ENCODE measurements around the gene PLD6.

PLD6 gene

GRCh38 chr17:17167986-17168385, 38.1 kb downstream of the PLD6 start:
- H2BK120ac ChIP-seq (ENCODE audit: insufficient read depth, low read length, poor library complexity), result no peak overlapping the region
- H3K23ac ChIP-seq (ENCODE audit: low read length), result no peak overlapping the region
- no peak for DNase-seq
- H4K12ac ChIP-seq (ENCODE audit: low read depth, low read length), result no peak overlapping the region
- no peak overlapping the region for H2BK12ac ChIP-seq (ENCODE audit: low read length)
- no peak overlapping the region for H2AK5ac ChIP-seq (ENCODE audit: low read length)
- no peak overlapping the region for H3K27ac ChIP-seq (ENCODE audit: low read depth, low read length)
- no peaks in the 10 kb centered on the region for H3K79me1 ChIP-seq (ENCODE audit: low read length)
- H4K91ac ChIP-seq (ENCODE audit: low read depth, low read length), result no peak overlapping the region
- no CpG with 5 or more reads among the region's 10 CpGs for WGBS (ENCODE audit: extremely low coverage, insufficient coverage, insufficient read length)
- H3K36me3 ChIP-seq (ENCODE audit: control insufficient read depth in 1 of 2, insufficient read depth in 2 of 2, low read length in 2 of 2), result peaks cover 74 to 91% of the 10 kb centered on the region in 2 experiments
- no peak overlapping the region for H3K9ac ChIP-seq (ENCODE audit: low read length)
- no peak overlapping the region for H3K4me3 ChIP-seq (ENCODE audit: low read depth, low read length)
- no peaks in the 10 kb centered on the region for H3K79me2 ChIP-seq (ENCODE audit: control insufficient read depth, insufficient read depth, low read length, poor library complexity)
- no peak overlapping the region for H3K14ac ChIP-seq (ENCODE audit: low read length)
- H3K4me2 ChIP-seq (ENCODE audit: low read length), result no peak overlapping the region
- no peak overlapping the region for H3K4ac ChIP-seq (ENCODE audit: low read depth, low read length)
- no peak overlapping the region for H2AFZ ChIP-seq (ENCODE audit: insufficient read depth, low read length, poor library complexity)
- H3K18ac ChIP-seq (ENCODE audit: low read length), result no peak overlapping the region
- no peak overlapping the region for H2BK5ac ChIP-seq (ENCODE audit: low read depth, low read length, poor library complexity)
- H3K4me1 ChIP-seq (ENCODE audit: control insufficient read depth in 1 of 2, insufficient read depth in 2 of 2, low read length in 2 of 2), result no peaks in the 10 kb centered on the region
- H3K9me3 ChIP-seq (ENCODE audit: insufficient read depth, low read depth, low read length), result peaks cover 4% of the 10 kb centered on the region
- no peaks in the 10 kb centered on the region for H3K27me3 ChIP-seq (ENCODE audit: insufficient read depth, low read length)
- H4K8ac ChIP-seq (ENCODE audit: low read depth, low read length), result no peak overlapping the region

DNA sequence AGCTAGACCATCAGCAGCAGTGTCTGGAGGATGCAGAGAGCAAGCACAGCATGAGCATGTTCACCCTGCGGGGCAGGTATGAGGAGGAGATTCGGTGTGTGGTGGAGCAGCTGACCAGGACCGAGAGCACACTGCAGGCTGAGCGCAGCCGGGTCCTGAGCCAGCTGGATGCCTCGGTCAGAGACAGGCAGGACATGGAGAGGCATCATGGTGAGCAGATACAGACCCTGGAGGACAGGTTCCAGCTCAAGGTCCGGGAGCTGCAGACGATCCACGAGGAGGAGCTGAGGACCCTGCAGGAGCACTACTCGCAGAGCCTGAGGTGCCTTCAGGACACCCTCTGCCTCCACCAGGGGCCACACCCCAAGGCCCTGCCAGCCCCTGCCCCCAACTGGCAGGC, 38.8 kb downstream of the PLD6 start:
- Histone ChIP-seq H2AK5ac (ENCODE audit: low read length) (no peak overlapping the region), H3K4me1 (ENCODE audit: control insufficient read depth in 1 of 2, insufficient read depth in 2 of 2, low read length in 2 of 2) (no peaks in the 10 kb centered on the region), H2BK12ac (ENCODE audit: low read length) (no peak overlapping the region), H4K91ac (ENCODE audit: low read depth, low read length) (no peak overlapping the region), H3K9me3 (ENCODE audit: insufficient read depth, low read depth, low read length) (peaks cover 4% of the 10 kb centered on the region), H3K23ac (ENCODE audit: low read length) (no peak overlapping the region), H2AFZ (ENCODE audit: insufficient read depth, low read length, poor library complexity) (no peak overlapping the region), H3K4me2 (ENCODE audit: low read length) (no peak overlapping the region), H3K79me1 (ENCODE audit: low read length) (no peaks in the 10 kb centered on the region), H2BK120ac (ENCODE audit: insufficient read depth, low read length, poor library complexity) (no peak overlapping the region), H3K79me2 (ENCODE audit: control insufficient read depth, insufficient read depth, low read length, poor library complexity) (no peaks in the 10 kb centered on the region), H3K18ac (ENCODE audit: low read length) (no peak overlapping the region), H4K12ac (ENCODE audit: low read depth, low read length) (no peak overlapping the region), H3K4ac (ENCODE audit: low read depth, low read length) (no peak overlapping the region), H3K36me3 (ENCODE audit: control insufficient read depth in 1 of 2, insufficient read depth in 2 of 2, low read length in 2 of 2) (peaks cover 70 to 89% of the 10 kb centered on the region in 2 experiments), H3K27ac (ENCODE audit: low read depth, low read length) (no peak overlapping the region), H3K14ac (ENCODE audit: low read length) (no peak overlapping the region), H3K27me3 (ENCODE audit: insufficient read depth, low read length) (no peaks in the 10 kb centered on the region), H4K8ac (ENCODE audit: low read depth, low read length) (no peak overlapping the region), H3K9ac (ENCODE audit: low read length) (no peak overlapping the region), H3K4me3 (ENCODE audit: low read depth, low read length) (no peak overlapping the region), H2BK5ac (ENCODE audit: low read depth, low read length, poor library complexity) (no peak overlapping the region)
- DNase-seq, result no peak
- WGBS (ENCODE audit: extremely low coverage, insufficient coverage, insufficient read length), result no CpG with 5 or more reads among the region's 10 CpGs

- H3K23ac ChIP-seq (ENCODE audit: low read length), result no peak overlapping the region
- H3K4ac ChIP-seq (ENCODE audit: low read depth, low read length), result no peak overlapping the region
- peaks cover 69 to 90% of the 10 kb centered on the region in 2 experiments for H3K36me3 ChIP-seq (ENCODE audit: control insufficient read depth in 1 of 2, insufficient read depth in 2 of 2, low read length in 2 of 2)
- H3K14ac ChIP-seq (ENCODE audit: low read length), result no peak overlapping the region
- H3K18ac ChIP-seq (ENCODE audit: low read length), result no peak overlapping the region
- H3K27me3 ChIP-seq (ENCODE audit: insufficient read depth, low read length), result no peaks in the 10 kb centered on the region
- no peak overlapping the region for H3K4me3 ChIP-seq (ENCODE audit: low read depth, low read length)
- no peak overlapping the region for H4K91ac ChIP-seq (ENCODE audit: low read depth, low read length)
- H3K4me1 ChIP-seq (ENCODE audit: control insufficient read depth in 1 of 2, insufficient read depth in 2 of 2, low read length in 2 of 2), result no peaks in the 10 kb centered on the region
- no peak overlapping the region for H2BK5ac ChIP-seq (ENCODE audit: low read depth, low read length, poor library complexity)
- no peak for DNase-seq
- no peaks in the 10 kb centered on the region for H3K79me1 ChIP-seq (ENCODE audit: low read length)
- H3K9me3 ChIP-seq (ENCODE audit: insufficient read depth, low read depth, low read length), result peaks cover 4% of the 10 kb centered on the region
- H3K9ac ChIP-seq (ENCODE audit: low read length), result no peak overlapping the region
- no peak overlapping the region for H2AFZ ChIP-seq (ENCODE audit: insufficient read depth, low read length, poor library complexity)
- no peaks in the 10 kb centered on the region for H3K79me2 ChIP-seq (ENCODE audit: control insufficient read depth, insufficient read depth, low read length, poor library complexity)
- H4K12ac ChIP-seq (ENCODE audit: low read depth, low read length), result no peak overlapping the region
- no peak overlapping the region for H2BK12ac ChIP-seq (ENCODE audit: low read length)
- no peak overlapping the region for H2AK5ac ChIP-seq (ENCODE audit: low read length)
- no peak overlapping the region for H2BK120ac ChIP-seq (ENCODE audit: insufficient read depth, low read length, poor library complexity)
- H3K27ac ChIP-seq (ENCODE audit: low read depth, low read length), result no peak overlapping the region
- no CpG with 5 or more reads among the region's 8 CpGs for WGBS (ENCODE audit: extremely low coverage, insufficient coverage, insufficient read length)
- no peak overlapping the region for H4K8ac ChIP-seq (ENCODE audit: low read depth, low read length)
- no peak overlapping the region for H3K4me2 ChIP-seq (ENCODE audit: low read length)
Observed at GRCh38 chr17:17166446-17166845, 39.7 kb downstream of the PLD6 start.

GRCh38 chr17:17165666-17166308, 40.3 kb downstream of the PLD6 start:
- H3K4ac ChIP-seq (ENCODE audit: low read depth, low read length), result no peak overlapping the region
- WGBS (ENCODE audit: extremely low coverage, insufficient coverage, insufficient read length), result no CpG with 5 or more reads among the region's 23 CpGs

More at GRCh38 chr17:17165666-17166308, 40.3 kb downstream of the PLD6 start:
- Histone ChIP-seq H3K9me3 (ENCODE audit: insufficient read depth, low read depth, low read length) (peaks cover 4% of the 10 kb centered on the region), H3K79me2 (ENCODE audit: control insufficient read depth, insufficient read depth, low read length, poor library complexity) (no peaks in the 10 kb centered on the region), H2BK12ac (ENCODE audit: low read length) (no peak overlapping the region), H3K27me3 (ENCODE audit: insufficient read depth, low read length) (no peaks in the 10 kb centered on the region), H3K4me3 (ENCODE audit: low read depth, low read length) (peak overlapping the region; percentile 39), H3K14ac (ENCODE audit: low read length) (no peak overlapping the region), H2BK5ac (ENCODE audit: low read depth, low read length, poor library complexity) (no peak overlapping the region), H3K23ac (ENCODE audit: low read length) (no peak overlapping the region), H3K18ac (ENCODE audit: low read length) (no peak overlapping the region), H3K9ac (ENCODE audit: low read length) (no peak overlapping the region), H4K8ac (ENCODE audit: low read depth, low read length) (no peak overlapping the region), H3K79me1 (ENCODE audit: low read length) (no peaks in the 10 kb centered on the region), H3K4me2 (ENCODE audit: low read length) (no peak overlapping the region), H3K27ac (ENCODE audit: low read depth, low read length) (no peak overlapping the region), H2AK5ac (ENCODE audit: low read length) (no peak overlapping the region), H3K36me3 (ENCODE audit: control insufficient read depth in 1 of 2, insufficient read depth in 2 of 2, low read length in 2 of 2) (peaks cover 69 to 89% of the 10 kb centered on the region in 2 experiments), H4K91ac (ENCODE audit: low read depth, low read length) (no peak overlapping the region), H3K4me1 (ENCODE audit: control insufficient read depth in 1 of 2, insufficient read depth in 2 of 2, low read length in 2 of 2) (no peaks in the 10 kb centered on the region), H2BK120ac (ENCODE audit: insufficient read depth, low read length, poor library complexity) (no peak overlapping the region), H2AFZ (ENCODE audit: insufficient read depth, low read length, poor library complexity) (no peak overlapping the region), H4K12ac (ENCODE audit: low read depth, low read length) (peak overlapping the region; percentile 27)
- no peak for DNase-seq

All from trophoblast cell (in vitro differentiated cells and primary cell).